ENCODE data around the gene ASXL3.

Gene ASXL3

DNA sequence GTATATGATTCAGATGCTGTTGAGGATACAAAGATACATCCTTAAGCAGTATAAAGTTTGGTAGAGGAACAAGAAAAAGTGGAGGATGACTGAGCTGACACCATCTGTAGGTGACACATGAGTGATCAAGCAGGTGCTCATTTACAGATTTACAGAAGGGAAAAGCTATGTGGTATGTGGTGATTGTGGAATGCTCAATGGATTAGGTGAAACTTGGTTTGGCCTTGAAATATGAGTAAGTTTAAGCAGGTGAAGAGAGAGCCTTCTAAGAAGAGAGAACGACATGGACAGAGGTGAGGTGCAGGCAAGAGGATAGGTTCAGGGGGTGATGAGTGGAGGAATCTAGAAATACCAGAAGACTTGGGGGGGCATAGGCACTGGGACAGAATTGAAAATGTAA lies 5.9 kb downstream of the ASXL3 start:
- DNase-seq (ENCODE audit: low read depth, low spot score): no peak
- no peak overlapping the region for H3K9ac ChIP-seq (ENCODE audit: insufficient read length, low read depth)
- peaks cover 14% of the 10 kb centered on the region for H3K27me3 ChIP-seq (ENCODE audit: insufficient read depth, insufficient read length)
- TF ChIP-seq SUZ12 (IDR thresholded peaks at IDR 0.05; ENCODE audit: extremely low read depth, insufficient read depth, insufficient read length) (no peak), YY1 (IDR thresholded peaks at IDR 0.05; ENCODE audit: insufficient read depth, insufficient read length) (no peak), ZNF274 (IDR thresholded peaks at IDR 0.05; ENCODE audit: low read depth, low read length) (no peak)
- H3K36me3 ChIP-seq (ENCODE audit: insufficient read depth, insufficient read length, low read length): no peaks in the 10 kb centered on the region
- no peaks in the 10 kb centered on the region; the same call in 1 of the 2 replicates for H3K9me3 ChIP-seq (ENCODE audit: insufficient read depth, low read length)
- H3K4me1 ChIP-seq (ENCODE audit: insufficient read depth, insufficient read length): peaks cover 3% of the 10 kb centered on the region
- no peak overlapping the region for H3K4me3 ChIP-seq (ENCODE audit: insufficient read length, low read depth)

- Histone ChIP-seq H3K27me3 (ENCODE audit: insufficient read depth, insufficient read length) (peaks cover 5% of the 10 kb centered on the region), H3K9ac (ENCODE audit: insufficient read length, low read depth) (no peak overlapping the region), H3K36me3 (ENCODE audit: insufficient read depth, insufficient read length, low read length) (no peaks in the 10 kb centered on the region), H3K4me1 (ENCODE audit: insufficient read depth, insufficient read length) (no peaks in the 10 kb centered on the region), H3K9me3 (ENCODE audit: insufficient read depth, low read length) (no peaks in the 10 kb centered on the region; the same call in 1 of the 2 replicates), H3K4me3 (ENCODE audit: insufficient read length, low read depth) (no peak overlapping the region)
- peak; percentile 51 for DNase-seq (ENCODE audit: low read depth, low spot score)
- TF ChIP-seq YY1 (IDR thresholded peaks at IDR 0.05; ENCODE audit: insufficient read depth, insufficient read length): no peak
- no peak for TF ChIP-seq SUZ12 (IDR thresholded peaks at IDR 0.05; ENCODE audit: extremely low read depth, insufficient read depth, insufficient read length)
- no peak for TF ChIP-seq ZNF274 (IDR thresholded peaks at IDR 0.05; ENCODE audit: low read depth, low read length)
Observed at GRCh38 chr18:33584548-33585430, 6.8 kb downstream of the ASXL3 start.

DNA sequence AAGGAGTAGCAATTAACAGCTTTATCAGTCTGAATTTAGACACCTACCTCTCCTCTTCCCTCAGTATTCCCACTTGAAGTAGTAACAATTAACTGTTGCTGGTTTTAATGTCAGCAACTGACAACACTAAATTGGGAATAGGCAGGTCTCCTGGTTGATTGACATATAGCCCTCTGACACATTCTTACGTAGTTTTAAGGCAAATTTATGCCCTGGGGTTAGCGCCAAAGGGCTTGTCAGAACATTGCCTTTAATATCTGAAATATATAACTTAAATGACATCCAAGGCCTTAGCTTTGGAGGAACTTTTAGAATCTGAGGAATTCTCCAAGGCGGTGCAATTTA lies 7.4 kb downstream of the ASXL3 start:
- Histone ChIP-seq H3K4me3 (ENCODE audit: insufficient read length, low read depth) (no peak overlapping the region), H3K36me3 (ENCODE audit: insufficient read depth, insufficient read length, low read length) (no peaks in the 10 kb centered on the region), H3K27me3 (ENCODE audit: insufficient read depth, insufficient read length) (no peaks in the 10 kb centered on the region), H3K9me3 (ENCODE audit: insufficient read depth, low read length) (no peaks in the 10 kb centered on the region; the same call in 1 of the 2 replicates), H3K9ac (ENCODE audit: insufficient read length, low read depth) (no peak overlapping the region), H3K4me1 (ENCODE audit: insufficient read depth, insufficient read length) (no peaks in the 10 kb centered on the region)
- TF ChIP-seq SUZ12 (IDR thresholded peaks at IDR 0.05; ENCODE audit: extremely low read depth, insufficient read depth, insufficient read length) (no peak), ZNF274 (IDR thresholded peaks at IDR 0.05; ENCODE audit: low read depth, low read length) (no peak), YY1 (IDR thresholded peaks at IDR 0.05; ENCODE audit: insufficient read depth, insufficient read length) (no peak)
- no peak for DNase-seq (ENCODE audit: low read depth, low spot score)

GRCh38 chr18:33588361-33588760 lies 10.3 kb downstream of the ASXL3 start:
- no peak overlapping the region for H3K4me3 ChIP-seq (ENCODE audit: insufficient read length, low read depth)
- no peak for TF ChIP-seq ZNF274 (IDR thresholded peaks at IDR 0.05; ENCODE audit: low read depth, low read length)
- no peak for DNase-seq (ENCODE audit: low read depth, low spot score)
- H3K9ac ChIP-seq (ENCODE audit: insufficient read length, low read depth): no peak overlapping the region
- no peaks in the 10 kb centered on the region for H3K36me3 ChIP-seq (ENCODE audit: insufficient read depth, insufficient read length, low read length)
- H3K27me3 ChIP-seq (ENCODE audit: insufficient read depth, insufficient read length): no peaks in the 10 kb centered on the region
- no peaks in the 10 kb centered on the region for H3K4me1 ChIP-seq (ENCODE audit: insufficient read depth, insufficient read length)
- no peaks in the 10 kb centered on the region; the same call in 1 of the 2 replicates for H3K9me3 ChIP-seq (ENCODE audit: insufficient read depth, low read length)

DNA sequence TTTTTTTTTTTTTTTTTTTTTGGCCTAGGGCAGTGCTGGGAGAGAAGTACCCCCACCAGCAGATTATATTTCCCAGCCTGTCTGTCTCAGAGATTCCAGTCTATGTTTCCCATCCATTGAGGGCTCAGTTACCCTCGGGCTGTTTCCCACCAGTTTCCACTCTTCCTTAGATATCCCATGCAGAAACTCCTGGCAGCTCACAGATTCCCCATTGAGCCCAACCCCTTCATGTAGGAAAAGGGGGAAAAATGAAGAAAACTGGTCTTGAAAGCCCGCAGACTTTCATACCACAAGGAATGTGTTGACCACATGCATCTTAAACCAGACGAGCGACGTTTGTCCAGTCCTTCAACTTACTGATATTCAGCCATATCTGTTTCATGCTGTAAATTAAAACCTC lies 15.2 kb downstream of the ASXL3 start:
- H3K4me1 ChIP-seq (ENCODE audit: insufficient read depth, insufficient read length): no peaks in the 10 kb centered on the region
- no peaks in the 10 kb centered on the region for H3K36me3 ChIP-seq (ENCODE audit: insufficient read depth, insufficient read length, low read length)
- H3K27me3 ChIP-seq (ENCODE audit: insufficient read depth, insufficient read length): no peaks in the 10 kb centered on the region
- no peak for TF ChIP-seq SUZ12 (IDR thresholded peaks at IDR 0.05; ENCODE audit: extremely low read depth, insufficient read depth, insufficient read length)
- TF ChIP-seq YY1 (IDR thresholded peaks at IDR 0.05; ENCODE audit: insufficient read depth, insufficient read length): no peak
- no peak overlapping the region for H3K9ac ChIP-seq (ENCODE audit: insufficient read length, low read depth)
- DNase-seq (ENCODE audit: low read depth, low spot score): no peak
- no peak overlapping the region for H3K4me3 ChIP-seq (ENCODE audit: insufficient read length, low read depth)
- no peaks in the 10 kb centered on the region for H3K9me3 ChIP-seq (ENCODE audit: insufficient read depth, low read length)

DNA sequence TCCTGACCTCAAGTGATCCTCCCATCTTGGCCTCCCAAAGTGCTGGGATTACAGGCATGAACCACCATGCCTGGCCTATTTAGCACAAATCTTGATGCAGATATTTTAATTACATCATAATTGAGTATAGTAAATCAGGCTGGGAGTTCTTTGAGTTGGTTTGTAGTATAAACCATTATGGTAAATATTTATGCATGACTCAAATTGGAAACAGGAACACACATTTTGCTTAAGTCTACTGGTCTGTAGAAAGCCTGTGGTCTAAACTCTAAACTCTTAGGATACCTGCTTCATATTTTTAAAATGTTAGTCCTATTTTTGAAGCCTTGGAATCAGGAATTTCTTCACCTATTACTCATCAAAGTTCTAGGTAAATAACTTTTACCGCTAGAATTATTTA lies 16.8 kb downstream of the ASXL3 start:
- H3K27me3 ChIP-seq (ENCODE audit: insufficient read depth, insufficient read length): no peaks in the 10 kb centered on the region
- no peak overlapping the region for H3K4me3 ChIP-seq (ENCODE audit: insufficient read length, low read depth)
- H3K36me3 ChIP-seq (ENCODE audit: insufficient read depth, insufficient read length, low read length): no peaks in the 10 kb centered on the region
- no peak overlapping the region for H3K9ac ChIP-seq (ENCODE audit: insufficient read length, low read depth)
- DNase-seq (ENCODE audit: low read depth, low spot score): no peak
- no peaks in the 10 kb centered on the region for H3K9me3 ChIP-seq (ENCODE audit: insufficient read depth, low read length)
- no peaks in the 10 kb centered on the region for H3K4me1 ChIP-seq (ENCODE audit: insufficient read depth, insufficient read length)
- TF ChIP-seq ZNF274 (IDR thresholded peaks at IDR 0.05; ENCODE audit: low read depth, low read length) (no peak), YY1 (IDR thresholded peaks at IDR 0.05; ENCODE audit: insufficient read depth, insufficient read length) (no peak), SUZ12 (IDR thresholded peaks at IDR 0.05; ENCODE audit: extremely low read depth, insufficient read depth, insufficient read length) (no peak)

DNA sequence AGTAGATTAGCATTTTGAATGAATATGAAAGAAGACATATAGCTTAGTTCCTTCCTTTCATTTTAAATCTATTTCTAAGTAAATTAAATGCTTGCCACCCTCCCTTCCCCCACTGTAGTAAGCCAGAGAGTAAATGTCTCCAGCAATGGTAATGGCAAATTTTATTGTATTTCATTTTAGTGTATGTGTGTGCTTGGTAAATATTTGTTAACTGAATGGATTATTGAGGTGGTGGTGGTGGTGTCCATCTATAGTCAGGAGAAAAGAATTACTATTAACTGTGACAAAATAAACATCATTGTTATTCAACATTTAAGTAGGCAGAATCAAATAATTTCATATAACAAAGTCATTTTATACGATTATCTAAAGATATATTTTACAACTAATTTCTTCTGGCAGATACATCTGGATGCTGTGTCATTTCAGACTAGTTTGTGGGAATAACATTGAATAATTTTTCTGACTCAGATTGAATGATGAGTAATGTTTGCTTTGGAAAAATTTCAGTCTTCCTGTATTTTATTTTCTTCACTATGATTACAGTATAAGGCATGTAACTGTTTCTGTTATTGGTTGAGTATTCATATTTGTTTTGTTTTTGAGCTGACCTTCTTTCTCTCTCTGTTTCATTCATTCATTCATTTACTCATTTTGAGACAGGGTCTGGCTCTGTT lies 18.3 kb downstream of the ASXL3 start:
- H3K9ac ChIP-seq (ENCODE audit: insufficient read length, low read depth): no peak overlapping the region
- no peaks in the 10 kb centered on the region for H3K27me3 ChIP-seq (ENCODE audit: insufficient read depth, insufficient read length)
- no peak overlapping the region for H3K4me3 ChIP-seq (ENCODE audit: insufficient read length, low read depth)
- no peaks in the 10 kb centered on the region for H3K36me3 ChIP-seq (ENCODE audit: insufficient read depth, insufficient read length, low read length)
- H3K4me1 ChIP-seq (ENCODE audit: insufficient read depth, insufficient read length): no peaks in the 10 kb centered on the region
- no peak for DNase-seq (ENCODE audit: low read depth, low spot score)
- H3K9me3 ChIP-seq (ENCODE audit: insufficient read depth, low read length): no peaks in the 10 kb centered on the region
- TF ChIP-seq ZNF274 (IDR thresholded peaks at IDR 0.05; ENCODE audit: low read depth, low read length) (no peak), YY1 (IDR thresholded peaks at IDR 0.05; ENCODE audit: insufficient read depth, insufficient read length) (no peak), SUZ12 (IDR thresholded peaks at IDR 0.05; ENCODE audit: extremely low read depth, insufficient read depth, insufficient read length) (no peak)

Data from NT2/D1 (cell line).